OCI-LY3 (cell line): ENCODE results near the gene MTHFD1L.
"Not testable (repeated sequence)": the region's sequence is repeated elsewhere in the genome, so short reads cannot be mapped to it uniquely, and the experiment has no call there.

ENCODE experiments used
- EZH2phosphoT487 ChIP-seq: fragments of 200-600 bp; shearing (Covaris generic); IDR thresholded peaks from 2 replicates; pipeline ENCODE4 v1.6.1; 2018; ENCODE audit warnings: antibody characterized with exemption, mixed run types, low read depth
- TF ChIP-seq, protein P1 (sequence below): fragments of 200-600, 300-600 bp; sonication (generic); IDR thresholded peaks from 2 replicates; pipeline ENCODE4 v1.5.1; 2014; ENCODE audit warnings: antibody characterized with exemption, low read length, low read depth

DNA sequence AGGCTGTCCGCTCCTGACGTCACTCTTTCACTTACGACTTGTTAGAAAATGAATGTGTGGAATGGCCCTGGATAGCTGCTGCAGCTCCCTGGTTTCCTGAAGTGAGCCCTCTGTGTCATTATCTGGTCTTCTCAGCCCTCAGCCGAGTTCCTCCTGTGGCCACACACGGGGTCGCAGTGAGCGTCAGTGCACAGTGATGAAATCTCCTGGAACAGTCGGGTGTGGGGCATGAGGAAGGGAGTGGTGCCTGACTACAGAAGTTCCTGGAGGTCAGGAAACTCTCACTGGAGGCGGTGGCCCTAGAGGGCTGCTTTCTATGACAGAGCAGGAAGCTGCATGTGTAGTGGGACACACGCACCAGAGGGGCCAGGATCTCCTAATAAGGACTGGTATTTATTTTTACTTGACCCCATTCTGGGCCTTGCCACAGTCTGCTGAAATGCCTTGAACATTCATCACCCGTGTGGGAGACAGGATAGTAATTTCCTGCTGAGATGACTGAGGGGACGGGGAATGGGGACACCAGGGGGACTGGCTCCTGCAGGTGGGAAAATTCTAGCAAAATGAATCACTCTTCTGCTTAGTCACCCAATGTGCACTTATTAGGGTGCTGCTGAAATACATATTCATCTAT, 175.5 kb downstream of the MTHFD1L start:
- TF ChIP-seq, protein P1, sequence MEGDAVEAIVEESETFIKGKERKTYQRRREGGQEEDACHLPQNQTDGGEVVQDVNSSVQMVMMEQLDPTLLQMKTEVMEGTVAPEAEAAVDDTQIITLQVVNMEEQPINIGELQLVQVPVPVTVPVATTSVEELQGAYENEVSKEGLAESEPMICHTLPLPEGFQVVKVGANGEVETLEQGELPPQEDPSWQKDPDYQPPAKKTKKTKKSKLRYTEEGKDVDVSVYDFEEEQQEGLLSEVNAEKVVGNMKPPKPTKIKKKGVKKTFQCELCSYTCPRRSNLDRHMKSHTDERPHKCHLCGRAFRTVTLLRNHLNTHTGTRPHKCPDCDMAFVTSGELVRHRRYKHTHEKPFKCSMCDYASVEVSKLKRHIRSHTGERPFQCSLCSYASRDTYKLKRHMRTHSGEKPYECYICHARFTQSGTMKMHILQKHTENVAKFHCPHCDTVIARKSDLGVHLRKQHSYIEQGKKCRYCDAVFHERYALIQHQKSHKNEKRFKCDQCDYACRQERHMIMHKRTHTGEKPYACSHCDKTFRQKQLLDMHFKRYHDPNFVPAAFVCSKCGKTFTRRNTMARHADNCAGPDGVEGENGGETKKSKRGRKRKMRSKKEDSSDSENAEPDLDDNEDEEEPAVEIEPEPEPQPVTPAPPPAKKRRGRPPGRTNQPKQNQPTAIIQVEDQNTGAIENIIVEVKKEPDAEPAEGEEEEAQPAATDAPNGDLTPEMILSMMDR, result not testable (repeated sequence)
- not testable (repeated sequence) for TF ChIP-seq EZH2phosphoT487
